ENCODE measurements around the gene ROBO2.

The ROBO2 gene

DNA sequence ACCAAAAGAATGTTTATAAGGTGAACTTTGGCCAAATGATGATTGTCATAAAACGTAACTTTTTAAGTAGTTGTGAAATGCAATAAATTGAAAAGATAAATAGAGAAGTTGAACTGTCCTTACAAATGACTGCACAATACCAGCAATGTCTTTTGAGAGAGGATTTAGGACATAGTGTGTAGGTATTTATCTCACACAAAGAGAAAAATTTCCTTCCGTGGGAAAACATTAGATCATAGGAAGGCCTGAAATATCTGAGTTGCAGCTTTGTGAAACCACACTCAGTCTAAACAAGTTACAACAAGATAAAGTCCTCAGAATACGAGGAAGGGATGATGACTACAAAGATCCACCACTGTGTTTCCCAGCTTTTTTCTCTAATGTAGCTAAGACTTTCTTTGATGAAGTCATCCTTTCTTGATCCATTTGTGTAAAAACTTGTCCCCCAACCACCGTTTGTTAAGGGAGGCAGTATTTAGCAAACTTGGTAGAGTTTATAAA is 16.0 kb downstream of the ROBO2 start:
- Histone ChIP-seq H3K9me3 (ENCODE audit: control insufficient read depth, low read length) (no peaks in the 10 kb centered on the region), H3K79me2 (no peaks in the 10 kb centered on the region), H3K27me3 (ENCODE audit: control insufficient read depth, insufficient read depth, low read length) (no peaks in the 10 kb centered on the region), H2AFZ (no peak overlapping the region), H3K4me3 (ENCODE audit: low read depth, low read length) (no peak overlapping the region), H3K4me1 (no peaks in the 10 kb centered on the region), H3K27ac (no peak overlapping the region), H3K4me2 (ENCODE audit: low read length) (no peak overlapping the region), H3K36me3 (ENCODE audit: control insufficient read depth, insufficient read depth, low read length) (no peaks in the 10 kb centered on the region), H3K9ac (no peak overlapping the region)
- TF ChIP-seq, protein P1, sequence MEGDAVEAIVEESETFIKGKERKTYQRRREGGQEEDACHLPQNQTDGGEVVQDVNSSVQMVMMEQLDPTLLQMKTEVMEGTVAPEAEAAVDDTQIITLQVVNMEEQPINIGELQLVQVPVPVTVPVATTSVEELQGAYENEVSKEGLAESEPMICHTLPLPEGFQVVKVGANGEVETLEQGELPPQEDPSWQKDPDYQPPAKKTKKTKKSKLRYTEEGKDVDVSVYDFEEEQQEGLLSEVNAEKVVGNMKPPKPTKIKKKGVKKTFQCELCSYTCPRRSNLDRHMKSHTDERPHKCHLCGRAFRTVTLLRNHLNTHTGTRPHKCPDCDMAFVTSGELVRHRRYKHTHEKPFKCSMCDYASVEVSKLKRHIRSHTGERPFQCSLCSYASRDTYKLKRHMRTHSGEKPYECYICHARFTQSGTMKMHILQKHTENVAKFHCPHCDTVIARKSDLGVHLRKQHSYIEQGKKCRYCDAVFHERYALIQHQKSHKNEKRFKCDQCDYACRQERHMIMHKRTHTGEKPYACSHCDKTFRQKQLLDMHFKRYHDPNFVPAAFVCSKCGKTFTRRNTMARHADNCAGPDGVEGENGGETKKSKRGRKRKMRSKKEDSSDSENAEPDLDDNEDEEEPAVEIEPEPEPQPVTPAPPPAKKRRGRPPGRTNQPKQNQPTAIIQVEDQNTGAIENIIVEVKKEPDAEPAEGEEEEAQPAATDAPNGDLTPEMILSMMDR (IDR thresholded peaks at IDR 0.05): no peak

DNA sequence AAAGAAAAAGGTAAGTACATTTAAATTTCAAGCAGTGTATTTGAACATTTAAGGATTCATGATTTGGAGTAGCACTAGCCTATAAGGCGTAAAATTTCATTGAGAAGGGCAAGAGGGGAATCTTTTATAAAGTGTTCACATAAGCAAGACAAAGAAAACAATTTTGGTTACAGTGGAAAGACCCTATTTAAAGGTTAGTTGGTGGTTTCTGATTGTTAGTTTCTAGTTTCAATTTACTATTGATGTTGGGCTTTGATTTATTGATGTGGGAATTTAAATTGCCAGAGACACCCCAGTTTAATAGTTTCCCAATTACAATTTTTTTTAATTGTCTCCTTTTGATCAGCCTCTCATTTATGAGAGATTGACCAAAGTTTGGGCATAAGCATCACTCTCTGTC is 19.5 kb downstream of the ROBO2 start:
- no peak overlapping the region for H2AFZ ChIP-seq
- H3K9ac ChIP-seq: no peak overlapping the region
- H3K4me3 ChIP-seq (ENCODE audit: low read depth, low read length): no peak overlapping the region
- no peaks in the 10 kb centered on the region for H3K79me2 ChIP-seq
- H3K4me2 ChIP-seq (ENCODE audit: low read length): no peak overlapping the region
- H3K4me1 ChIP-seq: no peaks in the 10 kb centered on the region
- no peak overlapping the region for H3K27ac ChIP-seq
- TF ChIP-seq, protein P1 (IDR thresholded peaks at IDR 0.05): no peak
- H3K36me3 ChIP-seq (ENCODE audit: control insufficient read depth, insufficient read depth, low read length): no peaks in the 10 kb centered on the region
- no peaks in the 10 kb centered on the region for H3K9me3 ChIP-seq (ENCODE audit: control insufficient read depth, low read length)
- H3K27me3 ChIP-seq (ENCODE audit: control insufficient read depth, insufficient read depth, low read length): no peaks in the 10 kb centered on the region

DNA sequence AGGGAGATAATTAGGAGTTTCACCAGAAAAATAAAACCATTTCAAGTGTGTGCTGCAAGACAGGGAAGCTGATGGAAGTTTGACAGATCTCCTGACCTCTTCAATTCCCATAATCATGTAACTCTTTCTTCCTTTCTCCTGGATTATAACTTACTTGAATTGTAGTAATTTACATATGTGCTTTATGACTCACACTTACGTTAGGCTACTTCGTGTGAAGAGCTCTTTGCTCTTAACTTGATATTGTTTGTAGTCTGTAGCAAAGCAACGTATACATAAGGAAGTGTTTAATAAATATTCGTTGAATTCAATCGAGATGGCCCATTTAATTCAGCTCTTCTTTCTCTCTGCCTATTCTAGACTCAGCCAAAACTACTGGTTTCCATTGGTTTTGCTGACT is 23.5 kb downstream of the ROBO2 start:
- no peaks in the 10 kb centered on the region for H3K27me3 ChIP-seq (ENCODE audit: control insufficient read depth, insufficient read depth, low read length)
- no peaks in the 10 kb centered on the region for H3K79me2 ChIP-seq
- H3K36me3 ChIP-seq (ENCODE audit: control insufficient read depth, insufficient read depth, low read length): no peaks in the 10 kb centered on the region
- no peak overlapping the region for H3K4me3 ChIP-seq (ENCODE audit: low read depth, low read length)
- TF ChIP-seq, protein P1 (IDR thresholded peaks at IDR 0.05): no peak
- H3K4me2 ChIP-seq (ENCODE audit: low read length): no peak overlapping the region
- no peak overlapping the region for H2AFZ ChIP-seq
- no peak overlapping the region for H3K9ac ChIP-seq
- H3K27ac ChIP-seq: no peak overlapping the region
- H3K4me1 ChIP-seq: no peaks in the 10 kb centered on the region
- H3K9me3 ChIP-seq (ENCODE audit: control insufficient read depth, low read length): no peaks in the 10 kb centered on the region

DNA sequence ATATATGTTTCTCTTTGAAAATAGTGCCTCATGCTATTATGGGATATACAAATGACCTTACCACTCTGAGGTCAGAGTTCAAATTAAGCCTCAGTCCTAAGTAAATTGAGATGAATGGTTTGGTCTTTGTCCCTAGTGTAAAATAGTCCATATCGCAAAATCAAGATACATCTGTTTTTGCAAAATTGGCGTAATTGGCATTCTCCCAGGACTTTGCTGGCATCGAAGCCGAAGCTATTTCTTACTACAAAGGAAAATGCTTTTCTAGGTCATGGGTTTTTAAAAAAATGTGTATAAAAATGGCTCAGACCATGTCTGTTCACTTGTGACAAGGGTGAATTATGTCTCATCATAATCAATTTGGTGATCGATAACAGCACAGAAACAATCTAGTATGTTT is 25.9 kb downstream of the ROBO2 start:
- Histone ChIP-seq H2AFZ (no peak overlapping the region), H3K4me1 (no peaks in the 10 kb centered on the region), H3K27me3 (ENCODE audit: control insufficient read depth, insufficient read depth, low read length) (no peaks in the 10 kb centered on the region), H3K9me3 (ENCODE audit: control insufficient read depth, low read length) (no peaks in the 10 kb centered on the region), H3K36me3 (ENCODE audit: control insufficient read depth, insufficient read depth, low read length) (no peaks in the 10 kb centered on the region), H3K4me2 (ENCODE audit: low read length) (no peak overlapping the region), H3K4me3 (ENCODE audit: low read depth, low read length) (no peak overlapping the region), H3K9ac (no peak overlapping the region), H3K27ac (no peak overlapping the region), H3K79me2 (no peaks in the 10 kb centered on the region)
- TF ChIP-seq, protein P1 (IDR thresholded peaks at IDR 0.05): no peak

DNA sequence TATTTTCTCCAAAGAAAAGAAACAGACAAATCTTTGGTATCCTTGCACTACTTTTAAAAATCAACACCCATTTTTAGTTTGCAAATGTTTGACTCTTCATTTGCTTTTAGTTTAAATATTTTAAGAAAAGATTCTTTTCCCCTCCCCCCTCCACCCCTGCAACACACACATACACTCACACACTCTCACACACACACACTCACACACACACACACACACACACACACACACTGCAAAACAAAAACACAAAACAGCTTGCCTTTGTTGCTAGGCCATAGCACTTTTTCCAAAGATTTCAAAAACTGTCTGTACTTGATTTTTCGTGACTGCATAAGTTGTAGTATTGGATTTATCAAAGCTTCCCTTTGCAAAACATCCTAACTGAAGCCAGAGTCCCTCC is 26.9 kb downstream of the ROBO2 start:
- TF ChIP-seq, protein P1 (IDR thresholded peaks at IDR 0.05): no peak
- H3K9me3 ChIP-seq (ENCODE audit: control insufficient read depth, low read length): no peaks in the 10 kb centered on the region
- H2AFZ ChIP-seq: no peak overlapping the region
- no peaks in the 10 kb centered on the region for H3K27me3 ChIP-seq (ENCODE audit: control insufficient read depth, insufficient read depth, low read length)
- H3K79me2 ChIP-seq: no peaks in the 10 kb centered on the region
- no peak overlapping the region for H3K27ac ChIP-seq
- H3K4me3 ChIP-seq (ENCODE audit: low read depth, low read length): no peak overlapping the region
- no peaks in the 10 kb centered on the region for H3K4me1 ChIP-seq
- H3K36me3 ChIP-seq (ENCODE audit: control insufficient read depth, insufficient read depth, low read length): no peaks in the 10 kb centered on the region
- no peak overlapping the region for H3K9ac ChIP-seq
- H3K4me2 ChIP-seq (ENCODE audit: low read length): no peak overlapping the region
